NB4 (cell line): Measurements from ENCODE around the gene DDRGK1.

Source experiments
- MYC ChIP-seq: IDR thresholded peaks from 2 replicates; pipeline ENCODE4 v1.6.1; 2011; ENCODE audit warnings: low read depth, low read length
- POLR2A ChIP-seq: IDR thresholded peaks from 2 replicates; pipeline ENCODE4 v1.6.1; 2011; ENCODE audit warnings: mild to moderate bottlenecking; ENCODE audit not compliant: insufficient read length; ENCODE audit errors: extremely low read depth
- TF ChIP-seq, protein P1 (sequence below): IDR thresholded peaks from one replicate; pipeline ENCODE4 v1.5.1; 2012; ENCODE audit warnings: low read depth, low read length

DNA sequence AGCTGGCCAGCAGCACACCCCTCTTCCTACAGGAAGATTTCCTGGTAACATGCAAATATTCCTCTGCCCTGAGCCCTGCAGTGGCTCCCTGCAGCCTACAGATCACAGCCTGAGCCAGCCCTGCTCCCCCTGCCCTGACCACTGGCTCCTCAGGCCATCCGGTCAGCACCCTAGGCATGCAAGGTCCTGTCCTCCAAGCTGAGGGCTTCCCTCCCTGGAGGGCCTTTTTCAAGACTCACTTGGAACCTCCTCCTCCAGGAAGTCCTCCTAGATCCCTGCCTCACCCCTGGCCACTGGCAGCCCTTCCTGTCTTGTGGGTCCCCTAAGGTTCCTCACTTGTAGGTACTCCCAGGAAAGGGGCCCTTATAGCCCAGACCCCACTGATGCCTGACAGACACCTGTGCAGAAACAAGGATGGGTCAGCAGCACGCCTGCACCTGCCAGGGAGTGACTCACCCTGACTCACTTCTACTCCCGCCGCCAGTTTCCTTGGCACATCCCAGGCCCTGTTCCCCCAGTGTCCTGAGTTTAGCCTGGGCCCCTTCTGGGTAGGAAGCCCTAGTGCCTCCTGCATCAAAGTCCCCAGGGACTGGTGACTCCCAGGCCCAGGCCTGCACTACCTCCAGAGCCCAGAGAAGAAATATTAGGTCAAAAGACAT lies 31.3 kb upstream of the DDRGK1 start:
- TF ChIP-seq, protein P1, sequence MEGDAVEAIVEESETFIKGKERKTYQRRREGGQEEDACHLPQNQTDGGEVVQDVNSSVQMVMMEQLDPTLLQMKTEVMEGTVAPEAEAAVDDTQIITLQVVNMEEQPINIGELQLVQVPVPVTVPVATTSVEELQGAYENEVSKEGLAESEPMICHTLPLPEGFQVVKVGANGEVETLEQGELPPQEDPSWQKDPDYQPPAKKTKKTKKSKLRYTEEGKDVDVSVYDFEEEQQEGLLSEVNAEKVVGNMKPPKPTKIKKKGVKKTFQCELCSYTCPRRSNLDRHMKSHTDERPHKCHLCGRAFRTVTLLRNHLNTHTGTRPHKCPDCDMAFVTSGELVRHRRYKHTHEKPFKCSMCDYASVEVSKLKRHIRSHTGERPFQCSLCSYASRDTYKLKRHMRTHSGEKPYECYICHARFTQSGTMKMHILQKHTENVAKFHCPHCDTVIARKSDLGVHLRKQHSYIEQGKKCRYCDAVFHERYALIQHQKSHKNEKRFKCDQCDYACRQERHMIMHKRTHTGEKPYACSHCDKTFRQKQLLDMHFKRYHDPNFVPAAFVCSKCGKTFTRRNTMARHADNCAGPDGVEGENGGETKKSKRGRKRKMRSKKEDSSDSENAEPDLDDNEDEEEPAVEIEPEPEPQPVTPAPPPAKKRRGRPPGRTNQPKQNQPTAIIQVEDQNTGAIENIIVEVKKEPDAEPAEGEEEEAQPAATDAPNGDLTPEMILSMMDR, result no peak
- no peak for TF ChIP-seq POLR2A
- no peak for TF ChIP-seq MYC
